AG09319 (cell line): ENCODE results near the gene KLHL30.

ENCODE experiments used
- DNase-seq: peaks from one replicate; pipeline ENCODE4 v3.0.0-alpha.2; 2010; ENCODE audit warnings: low read depth; ENCODE audit errors: extremely low read depth
- TF ChIP-seq, protein P1 (sequence below): IDR thresholded peaks from 2 replicates; pipeline ENCODE4 v1.5.1; 2011; ENCODE audit warnings: low read depth, mild to moderate bottlenecking, inconsistent platforms, low read length, moderate library complexity

The KLHL30 gene

DNA sequence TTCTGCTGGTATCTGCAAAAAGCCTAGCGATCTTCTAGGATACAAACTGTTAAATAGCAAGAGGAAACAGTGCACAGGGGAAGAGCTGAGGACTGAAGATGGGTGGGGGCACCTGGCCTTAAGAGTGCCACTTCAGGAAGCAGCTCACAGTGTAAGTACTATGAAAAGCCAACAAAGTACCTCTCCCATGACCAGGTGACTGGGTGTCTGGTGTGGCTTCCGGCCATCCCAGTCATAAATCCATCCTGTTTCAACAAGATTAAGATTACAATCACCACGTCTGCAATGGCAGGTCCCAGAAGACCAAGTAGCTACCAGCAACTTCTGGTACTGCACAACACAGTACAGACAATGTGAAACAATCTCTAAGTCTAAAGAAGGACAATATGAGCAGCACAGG lies 36.2 kb downstream of the KLHL30 start:
- TF ChIP-seq, protein P1, sequence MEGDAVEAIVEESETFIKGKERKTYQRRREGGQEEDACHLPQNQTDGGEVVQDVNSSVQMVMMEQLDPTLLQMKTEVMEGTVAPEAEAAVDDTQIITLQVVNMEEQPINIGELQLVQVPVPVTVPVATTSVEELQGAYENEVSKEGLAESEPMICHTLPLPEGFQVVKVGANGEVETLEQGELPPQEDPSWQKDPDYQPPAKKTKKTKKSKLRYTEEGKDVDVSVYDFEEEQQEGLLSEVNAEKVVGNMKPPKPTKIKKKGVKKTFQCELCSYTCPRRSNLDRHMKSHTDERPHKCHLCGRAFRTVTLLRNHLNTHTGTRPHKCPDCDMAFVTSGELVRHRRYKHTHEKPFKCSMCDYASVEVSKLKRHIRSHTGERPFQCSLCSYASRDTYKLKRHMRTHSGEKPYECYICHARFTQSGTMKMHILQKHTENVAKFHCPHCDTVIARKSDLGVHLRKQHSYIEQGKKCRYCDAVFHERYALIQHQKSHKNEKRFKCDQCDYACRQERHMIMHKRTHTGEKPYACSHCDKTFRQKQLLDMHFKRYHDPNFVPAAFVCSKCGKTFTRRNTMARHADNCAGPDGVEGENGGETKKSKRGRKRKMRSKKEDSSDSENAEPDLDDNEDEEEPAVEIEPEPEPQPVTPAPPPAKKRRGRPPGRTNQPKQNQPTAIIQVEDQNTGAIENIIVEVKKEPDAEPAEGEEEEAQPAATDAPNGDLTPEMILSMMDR, result no peak

GRCh38 chr2:238176613-238177012 lies 38.1 kb downstream of the KLHL30 start:
- DNase-seq, result peak; percentile 66
- TF ChIP-seq, protein P1, result peak; percentile 18

More for the DNA sequence above, 36.2 kb downstream of the KLHL30 start:
- DNase-seq, result no peak

DNA sequence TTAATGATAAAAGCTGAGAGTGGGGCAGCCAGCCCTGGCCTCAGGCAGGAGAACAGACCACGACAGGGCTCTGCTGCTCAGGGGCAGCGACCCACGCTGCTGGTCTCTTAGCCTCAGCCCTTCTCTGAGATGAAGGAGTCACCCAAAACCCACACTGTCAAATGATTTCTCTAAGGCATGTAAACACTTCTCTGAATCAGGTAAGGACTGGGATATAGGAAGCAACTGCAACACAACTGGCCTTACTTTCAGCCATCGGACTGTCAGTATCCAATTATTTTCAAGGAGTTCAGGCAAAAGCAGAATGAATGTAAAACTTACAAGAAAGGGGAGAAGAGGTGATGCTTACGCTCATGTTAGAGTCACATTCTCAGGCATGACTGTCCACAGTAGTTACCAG lies 42.1 kb downstream of the KLHL30 start:
- TF ChIP-seq, protein P1, result no peak
- no peak for DNase-seq

GRCh38 chr2:238182362-238182761 lies 43.9 kb downstream of the KLHL30 start:
- DNase-seq, result no peak
- TF ChIP-seq, protein P1, result no peak

DNA sequence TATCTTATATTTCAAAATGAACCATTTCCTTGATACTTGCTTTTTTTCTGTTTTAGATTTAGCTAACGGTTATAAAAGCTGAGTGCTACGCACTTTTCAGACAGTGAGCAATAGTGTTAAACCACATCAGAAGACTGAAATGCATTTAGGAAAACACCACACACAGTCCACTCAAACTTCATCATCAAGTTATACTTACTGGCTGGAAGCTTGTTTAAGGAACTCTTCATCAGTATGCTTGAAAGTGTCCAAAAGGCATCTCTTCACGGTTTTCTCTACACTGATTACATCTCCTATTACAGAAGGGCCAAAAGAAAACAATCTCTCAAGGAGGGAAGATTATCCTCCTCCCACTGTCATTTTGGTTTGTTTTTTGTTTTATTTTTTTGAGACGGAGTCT lies 45.4 kb downstream of the KLHL30 start:
- no peak for DNase-seq
- TF ChIP-seq, protein P1, result no peak

DNA sequence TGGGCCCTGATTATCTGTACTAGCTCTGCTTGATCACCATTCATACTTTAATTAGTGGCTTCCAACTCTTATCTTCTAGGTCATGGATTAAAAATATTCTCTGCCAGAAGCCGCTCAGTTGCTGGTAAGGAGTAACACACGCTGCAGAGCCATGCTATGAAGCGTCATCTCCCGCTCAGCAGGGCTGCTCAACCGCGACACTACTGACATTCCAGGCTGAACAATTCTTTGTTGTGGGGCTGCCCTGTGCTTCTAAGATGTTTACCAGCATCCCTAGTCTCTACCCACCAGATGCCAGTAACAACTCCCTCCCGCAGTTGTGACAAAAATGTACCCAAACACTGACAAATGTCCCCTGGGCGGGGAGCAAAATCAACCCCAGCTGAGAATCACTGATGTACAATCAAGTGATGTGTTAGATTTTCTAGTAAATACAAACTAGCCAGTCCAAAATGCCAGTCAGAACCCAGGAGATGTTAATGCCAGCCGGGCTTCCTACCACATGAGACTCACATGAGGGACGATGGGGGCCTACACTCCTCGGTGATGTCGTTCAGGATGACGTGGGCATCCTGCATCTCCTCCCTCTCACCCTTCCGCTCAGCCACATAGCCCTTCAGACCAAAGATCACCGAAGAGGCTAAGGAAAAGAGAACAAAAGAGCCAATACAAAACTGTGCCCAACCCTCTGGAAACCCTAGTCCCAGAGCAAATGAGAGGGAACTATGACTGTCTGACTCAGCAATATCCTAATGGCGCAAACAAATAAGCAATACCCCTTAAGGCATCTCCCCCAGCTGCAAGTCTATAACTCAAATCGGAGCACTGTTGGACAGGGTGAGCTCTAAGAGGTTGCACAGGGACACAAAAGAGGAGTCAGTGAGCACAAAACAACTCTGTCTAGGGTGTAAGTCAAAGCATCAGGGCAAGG lies 49.4 kb downstream of the KLHL30 start:
- TF ChIP-seq, protein P1, result no peak
- DNase-seq, result no peak

DNA sequence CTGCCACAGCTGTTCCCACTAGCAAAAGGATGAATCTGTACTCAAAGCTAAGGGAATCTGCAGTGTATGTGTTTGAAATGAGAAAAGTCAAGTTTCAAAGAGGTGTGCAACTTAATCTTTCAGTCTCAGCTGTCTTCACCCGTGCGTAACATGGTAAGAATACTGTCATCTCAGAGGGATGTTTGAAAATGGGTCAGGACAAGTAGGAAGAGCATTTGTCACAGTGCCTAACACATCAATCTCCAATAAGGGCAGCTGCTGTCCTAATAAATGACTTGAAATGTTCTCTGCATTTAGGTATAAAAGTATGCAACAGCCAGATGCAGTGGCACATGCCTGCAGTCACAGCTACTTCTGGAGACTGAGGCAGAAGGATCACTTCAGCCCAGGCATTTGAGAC lies 52.0 kb downstream of the KLHL30 start:
- TF ChIP-seq, protein P1, result no peak
- DNase-seq, result no peak
